ENCODE results near the gene TOGARAM2.

TOGARAM2 gene

GRCh38 chr2:29047083-29047845 is 66.2 kb downstream of the TOGARAM2 start:
- Histone ChIP-seq H3K36me3 (ENCODE audit: control insufficient read depth in 2 of 2, insufficient read depth in 1 of 2, low read length in 2 of 2) (no peaks in the 10 kb centered on the region), H3K9me3 (ENCODE audit: control insufficient read depth, insufficient read depth, low read depth, low read length) (no peaks in the 10 kb centered on the region), H3K27ac (ENCODE audit: extremely low read depth, low read depth, low read length) (no peak overlapping the region), H3K4me1 (ENCODE audit: control insufficient read depth, insufficient read depth, low read length) (no peaks in the 10 kb centered on the region), H3K4me3 (ENCODE audit: low read depth, low read length) (no peak overlapping the region)
- ChIA-PET CTCF (interaction anchor here (0.6 kb wide), 1 partner anchor 19 kb away, joined by 3 read pairs; no protein-coding TSS in a partner anchor), POLR2A (no interaction called here)
- TF ChIP-seq ZNF529 (tag by site-specific recombination; IDR thresholded peaks at IDR 0.05; ENCODE audit: insufficient replicate concordance) (no peak), EGR2 (tag by site-specific recombination; IDR thresholded peaks at IDR 0.05; ENCODE audit: low read depth) (no peak), ZNF549 (tag by site-specific recombination; IDR thresholded peaks at IDR 0.05) (no peak), ZNF24 (tag by site-specific recombination; IDR thresholded peaks at IDR 0.05) (no peak), ZNF580 (tag by site-specific recombination; IDR thresholded peaks at IDR 0.05) (no peak), ZNF521 (tag by site-specific recombination; IDR thresholded peaks at IDR 0.05) (no peak), ZNF530 (tag by site-specific recombination; IDR thresholded peaks at IDR 0.05; ENCODE audit: low read depth) (no peak), SP2 (tag by site-specific recombination; IDR thresholded peaks at IDR 0.05) (no peak), ZSCAN4 (tag by site-specific recombination; IDR thresholded peaks at IDR 0.05) (no peak), ZEB2 (tag by site-specific recombination; IDR thresholded peaks at IDR 0.05) (no peak), ZSCAN5A (tag by site-specific recombination; IDR thresholded peaks at IDR 0.05) (no peak), ZBTB7A (tag by site-specific recombination; IDR thresholded peaks at IDR 0.05; ENCODE audit: low read depth) (no peak), ZNF157 (tag by site-specific recombination; IDR thresholded peaks at IDR 0.05) (no peak), ZNF596 (tag by site-specific recombination; IDR thresholded peaks at IDR 0.05) (no peak), ZNF639 (tag by site-specific recombination; IDR thresholded peaks at IDR 0.05) (no peak), SETDB1 (IDR thresholded peaks at IDR 0.05; ENCODE audit: insufficient read length, low read length) (no peak), ZNF133 (tag by site-specific recombination; IDR thresholded peaks at IDR 0.05) (no peak), ZBTB44 (tag by site-specific recombination; IDR thresholded peaks at IDR 0.05) (no peak)
- TF ChIP-seq, protein P1, sequence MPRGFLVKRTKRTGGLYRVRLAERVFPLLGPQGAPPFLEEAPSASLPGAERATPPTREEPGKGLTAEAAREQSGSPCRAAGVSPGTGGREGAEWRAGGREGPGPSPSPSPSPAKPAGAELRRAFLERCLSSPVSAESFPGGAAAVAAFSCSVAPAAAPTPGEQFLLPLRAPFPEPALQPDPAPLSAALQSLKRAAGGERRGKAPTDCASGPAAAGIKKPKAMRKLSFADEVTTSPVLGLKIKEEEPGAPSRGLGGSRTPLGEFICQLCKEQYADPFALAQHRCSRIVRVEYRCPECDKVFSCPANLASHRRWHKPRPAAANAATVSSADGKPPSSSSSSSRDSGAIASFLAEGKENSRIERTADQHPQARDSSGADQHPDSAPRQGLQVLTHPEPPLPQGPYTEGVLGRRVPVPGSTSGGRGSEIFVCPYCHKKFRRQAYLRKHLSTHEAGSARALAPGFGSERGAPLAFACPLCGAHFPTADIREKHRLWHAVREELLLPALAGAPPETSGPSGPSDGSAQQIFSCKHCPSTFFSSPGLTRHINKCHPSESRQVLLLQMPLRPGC (tag by site-specific recombination; IDR thresholded peaks at IDR 0.05) = no peak
